CD14-positive monocyte (primary cell): Measurements from ENCODE around the gene PIGL. TPM values are rescaled to one million over a fixed set of nuclear protein-coding genes. Genes with fewer than 3 reads are reported as not detected.

Source experiments
- DNase-seq, 3 donors: peaks; one replicate each; pipeline ENCODE4 v3.0.0-alpha.2; 2011 to 2022
- H2AFZ ChIP-seq: 2 replicates; pipeline ENCODE4 v1.6.0; 2012; ENCODE audit warnings: mild to moderate bottlenecking, low read depth, low read length, inconsistent platforms; ENCODE audit not compliant: insufficient read depth, poor library complexity, severe bottlenecking
- H3K27ac ChIP-seq, 2 donors: 1 replicate in 1 of 2; 2 replicates in 1 of 2; pipeline ENCODE4 v1.5.1; 2012 to 2013; ENCODE audit warnings: low read length in 2 of 2, control low read depth in 1 of 2, inconsistent platforms in 1 of 2, low read depth in 1 of 2, mild to moderate bottlenecking in 1 of 2
- H3K27me3 ChIP-seq, 2 donors: one replicate each; pipeline versions ENCODE4 v1.6.0 to v1.6.1; 2011 to 2013; ENCODE audit warnings: low read length in 2 of 2; ENCODE audit not compliant: control insufficient read depth in 2 of 2, insufficient read depth in 2 of 2
- H3K36me3 ChIP-seq, 2 donors: replicated peaks in 1 of 2; 1 replicate in 1 of 2; 2 replicates in 1 of 2; pipeline versions ENCODE4 v1.5.1 to v1.6.1; 2012 to 2013; ENCODE audit warnings: low read length in 2 of 2, control low read depth in 1 of 2, inconsistent platforms in 1 of 2, mild to moderate bottlenecking in 1 of 2; ENCODE audit not compliant: insufficient read depth in 2 of 2, control insufficient read depth in 1 of 2
- H3K4me1 ChIP-seq, 2 donors: 1 replicate in 1 of 2; 2 replicates in 1 of 2; pipeline versions ENCODE4 v1.5.1 to v1.6.1; 2012 to 2013; ENCODE audit warnings: low read length in 2 of 2, control low read depth in 1 of 2, inconsistent platforms in 1 of 2, mild to moderate bottlenecking in 1 of 2, moderate library complexity in 1 of 2; ENCODE audit not compliant: insufficient read depth in 2 of 2, control insufficient read depth in 1 of 2
- H3K4me2 ChIP-seq: replicated peaks from 2 replicates; pipeline ENCODE3; 2012; ENCODE audit warnings: low read length, moderate library complexity, mild to moderate bottlenecking; ENCODE audit not compliant: poor library complexity, severe bottlenecking; ENCODE audit errors: extremely low read depth
- H3K4me3 ChIP-seq, 3 experiments: fragments of 200-600 bp in 1 of 3; sonication (generic) in 1 of 3; replicated peaks in 1 of 3; 1 replicate in 2 of 3; 2 replicates in 1 of 3; pipeline ENCODE4 v1.5.1; 2011 to 2013; ENCODE audit warnings: low read length in 3 of 3, mild to moderate bottlenecking in 3 of 3, control low read depth in 2 of 3, low read depth in 2 of 3, inconsistent platforms in 1 of 3, moderate library complexity in 1 of 3
- H3K79me2 ChIP-seq: 2 replicates; pipeline ENCODE4 v1.6.0; 2012; ENCODE audit warnings: mild to moderate bottlenecking, control low read depth, inconsistent platforms, low read length, moderate library complexity; ENCODE audit not compliant: insufficient read depth
- H3K9ac ChIP-seq: 2 replicates; pipeline ENCODE4 v1.6.0; 2017; ENCODE audit warnings: low read length, mild to moderate bottlenecking; ENCODE audit not compliant: insufficient read depth, poor library complexity, severe bottlenecking
- H3K9me3 ChIP-seq, 2 donors: replicated peaks in 1 of 2; 1 replicate in 1 of 2; 2 replicates in 1 of 2; pipeline versions ENCODE4 v1.5.1 to v1.6.1; 2012 to 2013; ENCODE audit warnings: low read length in 2 of 2, control low read depth in 1 of 2; ENCODE audit not compliant: control insufficient read depth in 1 of 2, insufficient read depth in 1 of 2
- H4K20me1 ChIP-seq: 2 replicates; pipeline ENCODE4 v1.6.0; 2012; ENCODE audit warnings: mild to moderate bottlenecking, low read length, control low read depth, moderate library complexity; ENCODE audit not compliant: insufficient read depth
- H3K27ac Mint-ChIP-seq, 7 donors: one replicate each; pipeline ENCODE4 v1.8.0; 2020; ENCODE audit warnings: mild to moderate bottlenecking in 7 of 7, mixed read lengths in 7 of 7, moderate library complexity in 6 of 7, inconsistent platforms in 2 of 7
- H3K27me3 Mint-ChIP-seq, 3 donors: one replicate each; pipeline ENCODE4 v1.8.0; 2021 to 2022; ENCODE audit warnings: low read depth in 3 of 3, mild to moderate bottlenecking in 3 of 3, mixed read lengths in 3 of 3, moderate library complexity in 3 of 3, inconsistent platforms in 1 of 3
- H3K36me3 Mint-ChIP-seq, 2 donors: one replicate each; pipeline ENCODE4 v1.8.0; 2020; ENCODE audit warnings: mixed read lengths in 2 of 2, inconsistent platforms in 1 of 2, mild to moderate bottlenecking in 1 of 2
- H3K4me1 Mint-ChIP-seq: one replicate; pipeline ENCODE4 v1.8.0; 2020; ENCODE audit warnings: mild to moderate bottlenecking, mixed read lengths
- H3K4me3 Mint-ChIP-seq, 2 donors: one replicate each; pipeline ENCODE4 v1.8.0; 2020; ENCODE audit warnings: mild to moderate bottlenecking in 2 of 2, mixed read lengths in 2 of 2, moderate library complexity in 1 of 2
- H3K9me3 Mint-ChIP-seq, 7 donors: one replicate each; pipeline ENCODE4 v1.8.0; 2020 to 2022; ENCODE audit warnings: mixed read lengths in 7 of 7, mild to moderate bottlenecking in 6 of 7, moderate library complexity in 6 of 7, inconsistent platforms in 2 of 7
- CTCF ChIP-seq: fragments of 200-600 bp; IDR thresholded peaks from one replicate; pipeline ENCODE4 v1.8.0; 2022; ENCODE audit warnings: antibody characterized with exemption, mild to moderate bottlenecking
- WGBS: methylation state at CpG from one replicate; pipeline ENCODE4 v1.1.5; 2013; ENCODE audit warnings: missing lambda C conversion rate; ENCODE audit not compliant: insufficient coverage; 5-methylcytosine and 5-hydroxymethylcytosine counted together
- intact Hi-C, 2 donors: fragments of 100-400 bp; cut with micrococcal nuclease; formaldehyde crosslinking; loops; one replicate each; pipeline versions ENCODE4 v1.15.0 to v1.15.1; 2023
- polyA plus RNA-seq, 3 donors: library from polyadenylated mRNA; depleted of rRNA in 1 of 3; unstranded in 2 of 3; stranded (reverse) in 1 of 3; fragments of 300-500 nt in 2 of 3; fragments of >200 nt in 1 of 3; fragmentation: Illumina TruSeq in 2 of 3; gene quantifications; 1 replicate in 2 of 3; 2 replicates in 1 of 3; pipeline ENCODE4 v1.2.3, GENCODE V29; 2012 to 2021

PIGL gene
- polyA plus RNA-seq, 3 donors: 3.6 to 44.2 (median 4.0) TPM

GRCh38 chr17:16275024-16275423 lies 58.0 kb downstream of the PIGL start:
- TF ChIP-seq CTCF: no peak
- Histone ChIP-seq H3K9me3 (peaks cover 0 to 4% of the 10 kb centered on the region in 2 donors), H3K27ac (no peak overlapping the region), H3K27me3 (no peaks in the 10 kb centered on the region), H3K4me1 (no peaks in the 10 kb centered on the region), H3K79me2 (no peaks in the 10 kb centered on the region), H4K20me1 (no peaks in the 10 kb centered on the region), H3K4me3 (no peak overlapping the region), H3K9ac (no peak overlapping the region), H3K4me2 (no peak overlapping the region), H2AFZ (no peak overlapping the region), H3K36me3 (no peaks in the 10 kb centered on the region)
- H3K36me3 Mint-ChIP-seq: peaks cover 6 to 7% of the 10 kb centered on the region in 2 donors
- no peak for DNase-seq
- no peaks in the 10 kb centered on the region for H3K27me3 Mint-ChIP-seq
- H3K4me3 Mint-ChIP-seq: no peak overlapping the region
- H3K4me1 Mint-ChIP-seq: peaks cover 2% of the 10 kb centered on the region
- intact Hi-C loops: no loop called here
- WGBS: 100% methylated on average over 3 of the region's 5 CpGs
- H3K9me3 Mint-ChIP-seq: peaks cover 0 to 12% (median 3%) of the 10 kb centered on the region in 7 donors
- no peak overlapping the region for H3K27ac Mint-ChIP-seq

- Mint-ChIP-seq H3K9me3 (peaks cover 0 to 12% (median 3%) of the 10 kb centered on the region in 7 donors), H3K27me3 (peaks cover 0 to 3% (median 0%) of the 10 kb centered on the region in 3 donors), H3K27ac (no peak overlapping the region), H3K36me3 (peaks cover 7 to 8% of the 10 kb centered on the region in 2 donors), H3K4me1 (peaks cover 2% of the 10 kb centered on the region), H3K4me3 (no peak overlapping the region)
- TF ChIP-seq CTCF: no peak
- Histone ChIP-seq H4K20me1 (no peaks in the 10 kb centered on the region), H3K4me1 (no peaks in the 10 kb centered on the region), H3K9me3 (peaks cover 0 to 4% of the 10 kb centered on the region in 2 donors), H3K36me3 (no peaks in the 10 kb centered on the region), H3K9ac (no peak overlapping the region), H3K4me2 (no peak overlapping the region), H3K4me3 (no peak overlapping the region), H3K27me3 (no peaks in the 10 kb centered on the region), H3K79me2 (no peaks in the 10 kb centered on the region), H2AFZ (no peak overlapping the region), H3K27ac (no peak overlapping the region)
- no CpG with 5 or more reads among the region's 1 CpG for WGBS
- intact Hi-C loops: no loop called here
- DNase-seq: no peak
Measured at GRCh38 chr17:16277163-16277562, 60.2 kb downstream of the PIGL start.
